ENCODE results near the gene LAMTOR1.
A peak's percentile ranks its signal among the peaks of the same experiment; 100 is the strongest.

LAMTOR1 gene

DNA sequence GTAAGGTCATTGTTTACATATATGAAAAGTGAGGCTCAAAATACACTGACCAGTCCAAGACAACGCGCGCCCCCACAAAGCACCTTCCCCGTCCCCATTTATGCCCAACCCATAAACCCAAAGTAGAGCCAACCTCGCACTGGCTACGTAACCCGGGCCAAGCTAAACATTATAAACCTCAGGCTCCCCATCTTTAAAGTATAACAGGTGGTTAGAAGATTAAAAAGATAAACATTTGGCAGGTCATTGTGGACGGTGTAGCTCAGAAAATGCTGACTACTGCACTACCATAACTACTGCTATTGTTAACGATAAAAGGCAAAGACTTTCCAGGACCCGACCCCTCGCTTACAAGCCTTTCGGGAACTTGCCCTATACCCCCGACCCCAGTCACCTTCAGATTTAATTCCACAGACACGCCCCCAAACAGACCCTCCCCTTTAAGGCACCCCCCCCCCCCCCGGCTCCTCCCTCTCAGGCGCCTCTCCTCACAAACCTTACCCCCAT is 23.2 kb downstream of the LAMTOR1 start:
- Histone ChIP-seq H2BK120ac (ENCODE audit: low read depth, low read length) (no peak overlapping the region), H3K4ac (ENCODE audit: low read length) (no peak overlapping the region), H3K14ac (ENCODE audit: low read length) (no peak overlapping the region), H3K4me2 (ENCODE audit: insufficient read depth, low read length, poor library complexity, severe bottlenecking) (peak overlapping the region; percentile 51), H3K4me1 (ENCODE audit: control insufficient read depth in 2 of 2, insufficient read depth in 1 of 2, low read depth in 1 of 2, low read length in 2 of 2) (peaks cover 3 to 9% of the 10 kb centered on the region in 2 donors), H3K9me3 (replicated peaks in 1 of 2; ENCODE audit: control insufficient read depth in 2 of 2, insufficient read depth in 1 of 2, low read depth in 1 of 2, low read length in 2 of 2) (no peaks in the 10 kb centered on the region), H2AK5ac (ENCODE audit: low read depth, low read length) (no peak overlapping the region), H3K27me3 (ENCODE audit: control insufficient read depth in 3 of 3, insufficient read depth in 3 of 3, low read depth in 1 of 3, low read length in 3 of 3) (no peaks in the 10 kb centered on the region), H3K36me3 (replicated peaks in 1 of 2; ENCODE audit: control insufficient read depth in 2 of 2, insufficient read depth in 2 of 2, low read length in 2 of 2) (peaks cover 0 to 26% of the 10 kb centered on the region in 2 donors), H3K79me1 (ENCODE audit: low read depth, low read length) (peaks cover 2% of the 10 kb centered on the region), H2AFZ (ENCODE audit: low read length) (peak overlapping the region; percentile 96), H3K23ac (ENCODE audit: low read depth, low read length, poor library complexity) (no peak overlapping the region), H4K8ac (ENCODE audit: low read depth, low read length) (no peak overlapping the region), H3K4me3 (ENCODE audit: low read length in 2 of 2) (peak overlapping the region; percentile 79 to 99), H2BK12ac (ENCODE audit: low read length) (no peak overlapping the region), H3K18ac (ENCODE audit: low read length) (peak overlapping the region; percentile 91), H2BK5ac (ENCODE audit: low read length) (no peak overlapping the region), H3K27ac (replicated peaks; ENCODE audit: low read length) (peak overlapping the region; percentile 93), H2BK15ac (ENCODE audit: low read length) (no peak overlapping the region), H4K91ac (ENCODE audit: low read depth, low read length, poor library complexity) (no peak overlapping the region), H3K9ac (ENCODE audit: low read depth, low read length, poor library complexity) (peak overlapping the region; percentile 50)
- WGBS, 2 donors (ENCODE audit: extremely low coverage in 2 of 2, insufficient read length in 2 of 2, insufficient replicate concordance in 1 of 2) = no CpG with 5 or more reads among the region's 16 CpGs
- DNase-seq (ENCODE audit: low spot score) = no peak

- no peak overlapping the region for H3K18ac ChIP-seq (ENCODE audit: low read length)
- peaks cover 3 to 9% of the 10 kb centered on the region in 2 donors for H3K4me1 ChIP-seq (ENCODE audit: control insufficient read depth in 2 of 2, insufficient read depth in 1 of 2, low read depth in 1 of 2, low read length in 2 of 2)
- peaks cover 2% of the 10 kb centered on the region for H3K79me1 ChIP-seq (ENCODE audit: low read depth, low read length)
- H3K36me3 ChIP-seq (replicated peaks in 1 of 2; ENCODE audit: control insufficient read depth in 2 of 2, insufficient read depth in 2 of 2, low read length in 2 of 2) = peaks cover 0 to 34% of the 10 kb centered on the region in 2 donors
- WGBS, 2 donors (ENCODE audit: extremely low coverage in 2 of 2, insufficient read length in 2 of 2, insufficient replicate concordance in 1 of 2) = no CpG with 5 or more reads among the region's 6 CpGs
- H2BK5ac ChIP-seq (ENCODE audit: low read length) = no peak overlapping the region
- no peak overlapping the region for H3K27ac ChIP-seq (replicated peaks; ENCODE audit: low read length)
- H2BK12ac ChIP-seq (ENCODE audit: low read length) = no peak overlapping the region
- H2BK120ac ChIP-seq (ENCODE audit: low read depth, low read length) = no peak overlapping the region
- H3K14ac ChIP-seq (ENCODE audit: low read length) = no peak overlapping the region
- no peak overlapping the region for H2BK15ac ChIP-seq (ENCODE audit: low read length)
- no peak overlapping the region for H4K91ac ChIP-seq (ENCODE audit: low read depth, low read length, poor library complexity)
- no peak overlapping the region for H2AFZ ChIP-seq (ENCODE audit: low read length)
- no peaks in the 10 kb centered on the region for H3K27me3 ChIP-seq (ENCODE audit: control insufficient read depth in 3 of 3, insufficient read depth in 3 of 3, low read depth in 1 of 3, low read length in 3 of 3)
- H3K9ac ChIP-seq (ENCODE audit: low read depth, low read length, poor library complexity) = no peak overlapping the region
- no peak overlapping the region for H3K23ac ChIP-seq (ENCODE audit: low read depth, low read length, poor library complexity)
- no peaks in the 10 kb centered on the region for H3K9me3 ChIP-seq (replicated peaks in 1 of 2; ENCODE audit: control insufficient read depth in 2 of 2, insufficient read depth in 1 of 2, low read depth in 1 of 2, low read length in 2 of 2)
- no peak overlapping the region for H2AK5ac ChIP-seq (ENCODE audit: low read depth, low read length)
- no peak overlapping the region for H3K4me2 ChIP-seq (ENCODE audit: insufficient read depth, low read length, poor library complexity, severe bottlenecking)
- peak overlapping the region in 1 of 2 donors; percentile 79 for H3K4me3 ChIP-seq (ENCODE audit: low read length in 2 of 2)
- no peak overlapping the region for H3K4ac ChIP-seq (ENCODE audit: low read length)
- H4K8ac ChIP-seq (ENCODE audit: low read depth, low read length) = no peak overlapping the region
- no peak for DNase-seq (ENCODE audit: low spot score)
Observed at GRCh38 chr11:72078477-72078876, 24.6 kb downstream of the LAMTOR1 start.

DNA sequence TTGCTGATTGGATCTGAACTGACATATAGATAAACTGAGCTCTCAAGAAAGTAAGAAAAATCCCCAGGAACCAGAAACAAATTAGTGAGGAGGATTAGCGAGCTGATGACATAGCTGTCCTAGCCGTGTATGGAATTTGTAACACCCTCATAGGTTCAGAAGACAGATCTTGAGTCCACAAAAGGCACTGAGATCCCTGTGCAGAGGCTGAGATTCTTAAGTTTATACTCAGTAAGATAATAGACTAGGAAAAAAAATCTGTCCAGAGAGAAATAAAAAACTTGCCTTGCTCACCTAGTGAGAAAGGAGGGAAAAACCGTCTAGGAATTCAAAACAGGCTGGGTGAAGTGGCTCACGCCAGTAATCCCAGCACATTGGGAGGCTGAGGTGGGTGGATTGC is 27.3 kb downstream of the LAMTOR1 start:
- Histone ChIP-seq H3K79me1 (ENCODE audit: low read depth, low read length) (peaks cover 8% of the 10 kb centered on the region), H2BK5ac (ENCODE audit: low read length) (no peak overlapping the region), H4K91ac (ENCODE audit: low read depth, low read length, poor library complexity) (no peak overlapping the region), H2AK5ac (ENCODE audit: low read depth, low read length) (no peak overlapping the region), H3K9ac (ENCODE audit: low read depth, low read length, poor library complexity) (no peak overlapping the region), H3K18ac (ENCODE audit: low read length) (no peak overlapping the region), H3K27ac (replicated peaks; ENCODE audit: low read length) (no peak overlapping the region), H2BK120ac (ENCODE audit: low read depth, low read length) (no peak overlapping the region), H4K8ac (ENCODE audit: low read depth, low read length) (no peak overlapping the region), H3K14ac (ENCODE audit: low read length) (no peak overlapping the region), H3K4me1 (ENCODE audit: control insufficient read depth in 2 of 2, insufficient read depth in 1 of 2, low read depth in 1 of 2, low read length in 2 of 2) (peaks cover 11 to 17% of the 10 kb centered on the region in 2 donors), H2AFZ (ENCODE audit: low read length) (no peak overlapping the region), H3K9me3 (replicated peaks in 1 of 2; ENCODE audit: control insufficient read depth in 2 of 2, insufficient read depth in 1 of 2, low read depth in 1 of 2, low read length in 2 of 2) (no peaks in the 10 kb centered on the region), H3K27me3 (ENCODE audit: control insufficient read depth in 3 of 3, insufficient read depth in 3 of 3, low read depth in 1 of 3, low read length in 3 of 3) (no peaks in the 10 kb centered on the region), H3K36me3 (replicated peaks in 1 of 2; ENCODE audit: control insufficient read depth in 2 of 2, insufficient read depth in 2 of 2, low read length in 2 of 2) (peaks cover 0 to 34% of the 10 kb centered on the region in 2 donors), H2BK12ac (ENCODE audit: low read length) (no peak overlapping the region), H3K4me2 (ENCODE audit: insufficient read depth, low read length, poor library complexity, severe bottlenecking) (no peak overlapping the region), H3K4ac (ENCODE audit: low read length) (no peak overlapping the region), H3K23ac (ENCODE audit: low read depth, low read length, poor library complexity) (no peak overlapping the region), H2BK15ac (ENCODE audit: low read length) (no peak overlapping the region), H3K4me3 (ENCODE audit: low read length in 2 of 2) (no peak overlapping the region)
- DNase-seq (ENCODE audit: low spot score) = no peak
- WGBS, 2 donors (ENCODE audit: extremely low coverage in 2 of 2, insufficient read length in 2 of 2, insufficient replicate concordance in 1 of 2) = no CpG with 5 or more reads among the region's 4 CpGs

- no peak for DNase-seq (ENCODE audit: low spot score)
- no peak overlapping the region for H3K9ac ChIP-seq (ENCODE audit: low read depth, low read length, poor library complexity)
- H3K18ac ChIP-seq (ENCODE audit: low read length) = no peak overlapping the region
- H2BK15ac ChIP-seq (ENCODE audit: low read length) = no peak overlapping the region
- H3K36me3 ChIP-seq (replicated peaks in 1 of 2; ENCODE audit: control insufficient read depth in 2 of 2, insufficient read depth in 2 of 2, low read length in 2 of 2) = peaks cover 0 to 34% of the 10 kb centered on the region in 2 donors
- no peak overlapping the region for H2AFZ ChIP-seq (ENCODE audit: low read length)
- no peaks in the 10 kb centered on the region for H3K9me3 ChIP-seq (replicated peaks in 1 of 2; ENCODE audit: control insufficient read depth in 2 of 2, insufficient read depth in 1 of 2, low read depth in 1 of 2, low read length in 2 of 2)
- no peak overlapping the region for H4K91ac ChIP-seq (ENCODE audit: low read depth, low read length, poor library complexity)
- H3K14ac ChIP-seq (ENCODE audit: low read length) = no peak overlapping the region
- H4K8ac ChIP-seq (ENCODE audit: low read depth, low read length) = no peak overlapping the region
- no peak overlapping the region for H2BK5ac ChIP-seq (ENCODE audit: low read length)
- peaks cover 8% of the 10 kb centered on the region for H3K79me1 ChIP-seq (ENCODE audit: low read depth, low read length)
- no peak overlapping the region for H2BK12ac ChIP-seq (ENCODE audit: low read length)
- no peak overlapping the region for H3K4me3 ChIP-seq (ENCODE audit: low read length in 2 of 2)
- H3K27ac ChIP-seq (replicated peaks; ENCODE audit: low read length) = no peak overlapping the region
- no peak overlapping the region for H2BK120ac ChIP-seq (ENCODE audit: low read depth, low read length)
- no peak overlapping the region for H3K4me2 ChIP-seq (ENCODE audit: insufficient read depth, low read length, poor library complexity, severe bottlenecking)
- no CpG with 5 or more reads among the region's 1 CpG for WGBS, 2 donors (ENCODE audit: extremely low coverage in 2 of 2, insufficient read length in 2 of 2, insufficient replicate concordance in 1 of 2)
- no peaks in the 10 kb centered on the region for H3K27me3 ChIP-seq (ENCODE audit: control insufficient read depth in 3 of 3, insufficient read depth in 3 of 3, low read depth in 1 of 3, low read length in 3 of 3)
- H3K4ac ChIP-seq (ENCODE audit: low read length) = no peak overlapping the region
- H2AK5ac ChIP-seq (ENCODE audit: low read depth, low read length) = no peak overlapping the region
- no peak overlapping the region for H3K23ac ChIP-seq (ENCODE audit: low read depth, low read length, poor library complexity)
- peaks cover 11 to 23% of the 10 kb centered on the region in 2 donors for H3K4me1 ChIP-seq (ENCODE audit: control insufficient read depth in 2 of 2, insufficient read depth in 1 of 2, low read depth in 1 of 2, low read length in 2 of 2)
Observed at GRCh38 chr11:72075109-72075508, 28.0 kb downstream of the LAMTOR1 start.

All from neuronal stem cell (in vitro differentiated cells).